HCT116 (cell line): ENCODE data around the gene SOX30.

Source experiments
- CTCF ChIP-seq, 3 experiments: fragments of 200-600 bp in 1 of 3; sonication (generic) in 1 of 3; IDR thresholded peaks in 2 of 3; conservative IDR thresholded peaks in 1 of 3; 2 replicates each; pipeline ENCODE4 v1.5.1; 2012 to 2017; ENCODE audit warnings: low read depth in 2 of 3, low read length in 2 of 3, antibody characterized with exemption in 1 of 3, borderline replicate concordance in 1 of 3, control low read depth in 1 of 3, mild to moderate bottlenecking in 1 of 3, mixed read lengths in 1 of 3, mixed run types in 1 of 3, moderate library complexity in 1 of 3; ENCODE audit not compliant: insufficient read depth in 1 of 3
- ELF1 ChIP-seq: IDR thresholded peaks from 2 replicates; pipeline ENCODE4 v1.6.1; 2012; ENCODE audit warnings: low read depth, borderline replicate concordance
- EZH2 ChIP-seq: fragments of 200-600 bp; sonication (generic); IDR thresholded peaks from 2 replicates; pipeline ENCODE4 v1.6.1; 2017; ENCODE audit warnings: antibody characterized with exemption, mixed run types
- MAX ChIP-seq: IDR thresholded peaks from 2 replicates; pipeline ENCODE4 v1.6.1; 2012
- POLR2A ChIP-seq: IDR thresholded peaks from 2 replicates; pipeline ENCODE4 v1.7.0; 2011; ENCODE audit warnings: borderline replicate concordance; ENCODE audit not compliant: insufficient read depth, insufficient read length; ENCODE audit errors: extremely low read depth
- SIN3A ChIP-seq: IDR thresholded peaks from 2 replicates; pipeline ENCODE4 v1.6.1; 2012; ENCODE audit warnings: low read depth
- YY1 ChIP-seq: IDR thresholded peaks from 2 replicates; pipeline ENCODE4 v1.6.1; 2011; ENCODE audit warnings: low read length, low read depth, moderate library complexity, mild to moderate bottlenecking; ENCODE audit not compliant: insufficient replicate concordance; ENCODE audit errors: extremely low read depth
- ZBTB33 ChIP-seq: IDR thresholded peaks from 2 replicates; pipeline ENCODE4 v1.6.1; 2011; ENCODE audit warnings: mild to moderate bottlenecking, low read length, moderate library complexity; ENCODE audit not compliant: insufficient replicate concordance; ENCODE audit errors: extremely low read depth

GRCh38 chr5:157593052-157593757 lies 59.0 kb downstream of the SOX30 start:
- TF ChIP-seq CTCF (IDR thresholded peaks at IDR 0.05 in 2 of 3, conservative IDR thresholded peaks at IDR 0.05 in 1 of 3; ENCODE audit: borderline replicate concordance in 1 of 3, insufficient read depth in 1 of 3, low read depth in 2 of 3, low read length in 2 of 3) = no peak
- TF ChIP-seq MAX = no peak
- no peak for TF ChIP-seq ZBTB33
- no peak for TF ChIP-seq YY1
- TF ChIP-seq POLR2A = no peak
- no peak for TF ChIP-seq EZH2
- no peak for TF ChIP-seq SIN3A
- TF ChIP-seq ELF1 = no peak
